ENCODE measurements around the gene RWDD1.

The RWDD1 gene

DNA sequence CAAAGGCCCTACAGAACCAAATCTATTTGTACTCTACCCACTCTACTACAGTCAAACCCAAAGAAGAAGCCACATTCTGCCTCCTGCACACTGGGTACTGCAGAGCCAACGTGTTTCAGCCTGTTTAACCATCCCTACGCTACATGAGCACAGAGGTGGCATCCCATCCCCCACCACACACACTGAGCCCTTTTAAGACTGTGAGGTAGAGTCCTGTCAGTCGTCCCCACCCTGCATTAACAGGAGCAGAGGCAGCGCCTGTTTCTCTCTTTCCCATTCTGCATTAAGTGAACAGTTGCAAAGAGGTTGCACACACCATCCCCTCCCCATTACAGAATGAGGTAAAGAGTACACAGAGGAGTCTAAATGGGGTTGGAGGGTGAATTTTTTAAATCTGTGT, 39.8 kb downstream of the RWDD1 start:
- no peak for DNase-seq (ENCODE audit: low read depth)

DNA sequence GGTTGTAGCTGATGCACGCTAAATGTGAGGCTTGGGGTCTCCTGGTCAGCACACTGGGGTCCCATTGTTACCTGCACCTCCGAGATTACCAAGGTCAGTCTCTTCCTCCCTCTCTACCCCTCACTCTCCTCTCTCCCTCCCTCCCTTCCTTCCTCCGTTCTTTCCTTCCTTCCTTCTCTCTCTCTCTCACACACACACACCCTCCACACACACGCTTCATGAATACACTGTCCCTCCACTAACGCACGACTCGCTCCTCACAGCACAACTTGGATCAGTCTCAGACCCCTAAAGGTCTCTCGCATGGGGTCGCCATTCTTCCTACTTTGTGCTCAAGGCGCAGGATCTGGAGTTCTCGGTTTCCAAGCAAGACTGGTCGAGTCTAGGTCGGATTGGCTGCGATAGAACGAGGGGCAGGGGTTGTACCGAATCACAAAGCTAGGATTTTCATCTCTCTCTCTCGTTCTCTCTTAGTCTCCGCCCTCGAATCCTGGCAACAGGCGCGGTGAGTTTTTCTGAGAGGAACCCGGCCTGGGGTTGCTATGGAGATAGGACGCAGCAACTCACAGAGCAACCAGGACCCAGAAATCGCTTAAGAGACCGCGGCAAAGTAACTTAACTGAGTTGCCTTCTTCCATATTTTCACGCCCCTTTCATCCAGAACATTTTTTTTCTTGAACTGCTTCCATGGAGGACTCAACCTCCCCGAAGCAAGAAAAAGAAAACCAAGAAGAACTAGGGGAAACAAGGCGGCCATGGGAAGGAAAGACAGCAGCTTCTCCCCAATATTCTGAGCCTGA, 44.8 kb downstream of the RWDD1 start, which contains the start of gene RSPH4A:
Gene RSPH4A (plus strand): TSS at position 543 of the 800 bp plus-strand sequence. CDS start 145 bp downstream, at position 688.
- DNase-seq (ENCODE audit: low read depth) = peak; percentile 38

DNA sequence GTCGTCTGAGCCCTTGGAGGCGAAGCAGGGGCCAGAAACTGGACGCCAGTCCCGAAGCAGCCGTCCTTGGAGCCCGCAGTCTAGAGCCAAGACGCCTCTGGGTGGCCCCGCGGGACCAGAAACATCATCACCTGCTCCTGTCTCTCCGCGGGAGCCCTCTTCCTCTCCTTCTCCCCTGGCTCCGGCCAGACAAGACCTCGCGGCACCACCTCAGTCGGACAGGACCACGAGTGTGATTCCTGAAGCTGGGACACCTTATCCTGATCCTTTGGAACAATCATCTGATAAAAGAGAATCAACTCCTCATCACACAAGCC, 45.4 kb downstream of the RWDD1 start:
- no peak for DNase-seq (ENCODE audit: low read depth)

DNA sequence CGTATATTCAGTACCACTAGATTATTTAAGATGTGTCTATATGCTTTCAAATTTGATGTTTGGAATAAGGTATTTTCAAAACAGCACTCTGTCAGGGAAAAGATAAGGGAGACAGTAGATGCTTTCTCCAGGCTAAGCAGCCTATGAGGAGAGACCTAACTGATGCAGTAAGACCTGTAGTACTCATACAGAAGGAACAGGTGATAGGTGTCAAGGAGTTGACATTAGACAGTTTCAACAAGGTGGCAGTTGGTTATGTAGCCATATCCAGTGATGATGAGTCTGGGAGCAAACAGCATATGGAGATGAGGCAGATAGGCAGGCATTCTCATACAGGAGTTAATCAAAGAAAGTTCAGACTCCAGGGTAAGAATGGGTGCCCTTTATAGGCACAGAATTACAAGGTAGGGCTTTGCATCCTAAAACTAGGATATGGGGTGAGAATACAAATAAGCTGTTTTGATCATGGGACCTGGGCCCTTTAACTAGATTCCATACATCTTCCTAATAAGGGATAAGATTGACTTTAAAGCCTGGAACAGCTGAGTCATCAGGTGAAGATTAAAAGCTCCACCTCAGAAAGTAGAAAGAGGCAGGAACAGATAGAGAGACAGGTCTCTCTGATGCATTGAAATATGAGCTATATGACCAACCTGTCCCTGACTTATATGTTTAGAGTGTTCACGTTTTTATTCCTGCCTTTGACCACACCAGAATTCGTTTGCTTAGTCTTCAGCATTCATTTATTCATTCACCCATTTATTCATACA, 52.9 kb downstream of the RWDD1 start:
- DNase-seq (ENCODE audit: low read depth) = no peak

DNA sequence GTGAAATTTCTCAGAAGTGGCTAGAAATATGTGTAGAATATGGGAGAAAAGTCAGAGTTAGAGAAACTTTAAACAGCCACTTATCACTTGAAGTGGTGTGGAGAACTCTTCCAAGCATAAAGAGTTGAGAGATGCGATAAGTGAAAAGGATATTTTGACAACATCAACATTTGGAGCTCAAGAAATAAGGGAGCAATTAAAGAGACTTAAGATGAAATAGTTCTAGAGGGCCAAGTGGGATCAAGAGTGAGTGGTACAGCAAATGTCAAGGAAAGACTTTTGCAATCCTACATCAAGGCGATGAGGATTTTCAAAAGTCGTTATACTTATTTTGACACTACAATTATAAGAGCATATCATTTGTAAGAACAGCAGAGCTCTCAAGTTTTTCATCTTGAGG, 54.6 kb downstream of the RWDD1 start:
- DNase-seq (ENCODE audit: low read depth) = no peak

DNA sequence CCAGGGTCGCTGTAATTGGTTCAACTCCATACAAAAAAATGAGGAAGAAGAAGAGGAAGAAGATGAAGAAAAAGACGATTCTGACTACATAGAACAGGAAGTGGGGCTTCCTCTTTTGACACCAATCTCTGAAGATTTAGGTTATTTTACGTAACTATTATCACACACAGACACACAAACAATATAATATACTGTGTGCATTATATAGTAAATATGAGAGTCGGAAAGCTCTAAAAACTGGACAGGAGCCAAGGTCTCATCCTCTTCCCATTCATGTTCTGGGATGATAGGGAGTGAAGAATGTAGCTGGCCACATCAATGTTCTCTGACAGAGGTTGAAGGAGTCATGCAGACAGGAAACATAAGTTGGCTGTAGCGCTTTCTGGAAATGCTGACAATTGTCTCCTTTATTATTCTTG, 58.3 kb downstream of the RWDD1 start:
- no peak for DNase-seq (ENCODE audit: low read depth)

DNA sequence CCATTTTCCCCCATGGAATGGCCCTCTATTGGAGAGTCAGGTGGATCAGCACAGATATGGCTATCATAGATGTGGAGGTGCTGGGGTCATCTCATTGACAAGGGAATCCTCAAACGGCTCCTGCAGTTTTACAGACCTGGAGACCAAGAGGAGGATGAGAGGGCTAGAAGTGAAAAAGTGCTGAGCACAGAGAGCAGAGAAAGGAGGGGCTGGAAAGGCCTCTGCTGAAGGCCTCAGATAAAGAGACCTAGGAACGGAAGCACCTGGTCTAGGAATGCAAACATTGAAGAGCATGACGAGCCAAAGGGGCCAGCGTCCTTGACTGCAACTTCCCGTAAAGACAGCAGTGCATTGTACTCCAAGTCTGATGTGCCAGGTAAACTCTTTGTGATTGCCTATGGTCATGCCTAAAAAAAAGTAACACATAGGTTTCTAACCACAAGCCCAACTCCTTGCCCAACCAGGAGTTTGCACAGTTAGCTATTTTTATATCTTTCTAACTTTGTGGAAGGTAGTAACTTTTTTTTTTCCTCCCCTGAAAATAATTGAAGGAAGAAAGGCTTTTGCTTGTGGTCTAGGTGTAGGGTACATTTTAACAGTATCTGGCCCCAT, 60.2 kb downstream of the RWDD1 start:
- DNase-seq (ENCODE audit: low read depth) = no peak

DNA sequence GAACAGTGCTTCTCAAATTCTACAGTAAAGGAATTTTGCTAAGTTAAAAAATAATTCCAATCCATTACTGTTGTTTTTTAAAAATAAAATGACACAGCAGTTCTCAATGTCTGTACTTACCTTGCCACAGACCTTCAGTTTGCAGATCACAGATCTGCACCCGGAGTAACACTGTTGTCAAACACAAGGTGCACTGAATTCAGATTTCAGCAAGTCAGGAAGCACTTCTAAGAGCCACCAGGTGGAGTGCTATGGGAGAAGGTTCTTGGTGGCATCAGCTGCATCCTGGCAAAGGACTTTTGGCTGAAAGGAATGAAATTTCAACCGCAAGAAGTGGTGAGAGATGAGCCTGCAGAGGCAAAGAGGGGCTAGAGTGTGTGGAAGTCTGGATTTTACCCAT, 62.4 kb downstream of the RWDD1 start:
- DNase-seq (ENCODE audit: low read depth) = no peak
